ENCODE measurements around the gene SELP. TPM values are rescaled to one million over a fixed set of nuclear protein-coding genes. Genes with fewer than 3 reads are reported as not detected.
"Not testable (repeated sequence)": the region's sequence is repeated elsewhere in the genome, so short reads cannot be mapped to it uniquely, and the experiment has no call there.

SELP gene
- total and polyA plus RNA-seq, 2 of the 13 experiments (the other 11 are each of a cell fraction or from before 2014, with no cell fraction given), result 0.11 TPM; not detected in 1

- H3K4me2 ChIP-seq (ENCODE audit: low read depth, low read length); H3K27me3 ChIP-seq (ENCODE audit: control insufficient read depth in 1 of 2, insufficient read depth in 2 of 2, low read length in 2 of 2); POLR2A ChIA-PET; BruUV-seq (replicated peaks); FAIRE-seq; DNase-seq (ENCODE audit: low spot score); H3K36me3 ChIP-seq (replicated peaks in 1 of 2; ENCODE audit: control insufficient read depth in 1 of 2, insufficient read depth in 2 of 2, low read length in 2 of 2); H4K20me1 ChIP-seq (ENCODE audit: insufficient read depth, low read length); H3K9me3 ChIP-seq (ENCODE audit: low read length); CTCF ChIA-PET (ENCODE audit: low intra/inter-chr PET ratio, low total read pairs); H3K4me3 ChIP-seq (replicated peaks in 1 of 3; ENCODE audit: insufficient read depth in 1 of 3, low read depth in 2 of 3, low read length in 3 of 3); intact Hi-C loops (cut with micrococcal nuclease; ENCODE audit: unreplicated experiment); H3K9ac ChIP-seq (ENCODE audit: insufficient read depth, low read depth, low read length); H3K79me2 ChIP-seq (ENCODE audit: insufficient read depth, low read length); H2AFZ ChIP-seq (ENCODE audit: low read length); H3K4me1 ChIP-seq (ENCODE audit: insufficient read depth, low read length); in situ Hi-C loops (cut with HindIII; ENCODE audit: extremely low pct_ligation_motif_present, low pct_unique_long_range_greater_than_20kb); H3K27ac ChIP-seq (ENCODE audit: extremely low read length, insufficient read depth, low read length); ATAC-seq: not testable (repeated sequence)
- 30% methylated on average over 3 of the region's 3 CpGs for WGBS (ENCODE audit: low lambda C conversion rate)
Observed at GRCh38 chr1:169670244-169670643, 40.3 kb upstream of the SELP start.

- BruUV-seq (replicated peaks); H3K27me3 ChIP-seq (ENCODE audit: control insufficient read depth in 1 of 2, insufficient read depth in 2 of 2, low read length in 2 of 2); ATAC-seq; FAIRE-seq; H4K20me1 ChIP-seq (ENCODE audit: insufficient read depth, low read length); H3K9ac ChIP-seq (ENCODE audit: insufficient read depth, low read depth, low read length); DNase-seq (ENCODE audit: low spot score); H3K27ac ChIP-seq (ENCODE audit: extremely low read length, insufficient read depth, low read length); CTCF ChIA-PET (ENCODE audit: low intra/inter-chr PET ratio, low total read pairs); H3K4me2 ChIP-seq (ENCODE audit: low read depth, low read length); H3K79me2 ChIP-seq (ENCODE audit: insufficient read depth, low read length); H3K36me3 ChIP-seq (replicated peaks in 1 of 2; ENCODE audit: control insufficient read depth in 1 of 2, insufficient read depth in 2 of 2, low read length in 2 of 2); intact Hi-C loops (cut with micrococcal nuclease; ENCODE audit: unreplicated experiment); H3K4me1 ChIP-seq (ENCODE audit: insufficient read depth, low read length); H2AFZ ChIP-seq (ENCODE audit: low read length); POLR2A ChIA-PET; in situ Hi-C loops (cut with HindIII; ENCODE audit: extremely low pct_ligation_motif_present, low pct_unique_long_range_greater_than_20kb); H3K4me3 ChIP-seq (replicated peaks in 1 of 3; ENCODE audit: insufficient read depth in 1 of 3, low read depth in 2 of 3, low read length in 3 of 3); H3K9me3 ChIP-seq (ENCODE audit: low read length): not testable (repeated sequence)
- 65% methylated on average over 11 of the region's 28 CpGs for WGBS (ENCODE audit: low lambda C conversion rate)
Observed at GRCh38 chr1:169667699-169668596, 38.0 kb upstream of the SELP start.

- DNase-seq (ENCODE audit: low spot score); H3K36me3 ChIP-seq (replicated peaks in 1 of 2; ENCODE audit: control insufficient read depth in 1 of 2, insufficient read depth in 2 of 2, low read length in 2 of 2); in situ Hi-C loops (cut with HindIII; ENCODE audit: extremely low pct_ligation_motif_present, low pct_unique_long_range_greater_than_20kb); H3K9ac ChIP-seq (ENCODE audit: insufficient read depth, low read depth, low read length); H3K27ac ChIP-seq (ENCODE audit: extremely low read length, insufficient read depth, low read length); intact Hi-C loops (cut with micrococcal nuclease; ENCODE audit: unreplicated experiment); FAIRE-seq; POLR2A ChIA-PET; H3K4me3 ChIP-seq (replicated peaks in 1 of 3; ENCODE audit: insufficient read depth in 1 of 3, low read depth in 2 of 3, low read length in 3 of 3); CTCF ChIA-PET (ENCODE audit: low intra/inter-chr PET ratio, low total read pairs); H4K20me1 ChIP-seq (ENCODE audit: insufficient read depth, low read length); H3K4me1 ChIP-seq (ENCODE audit: insufficient read depth, low read length); H2AFZ ChIP-seq (ENCODE audit: low read length); BruUV-seq (replicated peaks); H3K27me3 ChIP-seq (ENCODE audit: control insufficient read depth in 1 of 2, insufficient read depth in 2 of 2, low read length in 2 of 2); H3K9me3 ChIP-seq (ENCODE audit: low read length); H3K4me2 ChIP-seq (ENCODE audit: low read depth, low read length); ATAC-seq; H3K79me2 ChIP-seq (ENCODE audit: insufficient read depth, low read length): not testable (repeated sequence)
- 0% methylated on average over 2 of the region's 2 CpGs for WGBS (ENCODE audit: low lambda C conversion rate)
Observed at GRCh38 chr1:169667227-169667639, 37.3 kb upstream of the SELP start.

GRCh38 chr1:169662680-169663079 is 32.8 kb upstream of the SELP start:
- H3K9ac ChIP-seq (ENCODE audit: insufficient read depth, low read depth, low read length); H3K9me3 ChIP-seq (ENCODE audit: low read length); H3K79me2 ChIP-seq (ENCODE audit: insufficient read depth, low read length); ATAC-seq; BruUV-seq (replicated peaks); POLR2A ChIA-PET; H2AFZ ChIP-seq (ENCODE audit: low read length); in situ Hi-C loops (cut with HindIII; ENCODE audit: extremely low pct_ligation_motif_present, low pct_unique_long_range_greater_than_20kb); H3K27ac ChIP-seq (ENCODE audit: extremely low read length, insufficient read depth, low read length); H4K20me1 ChIP-seq (ENCODE audit: insufficient read depth, low read length); H3K4me3 ChIP-seq (replicated peaks in 1 of 3; ENCODE audit: insufficient read depth in 1 of 3, low read depth in 2 of 3, low read length in 3 of 3); H3K27me3 ChIP-seq (ENCODE audit: control insufficient read depth in 1 of 2, insufficient read depth in 2 of 2, low read length in 2 of 2); FAIRE-seq; H3K4me2 ChIP-seq (ENCODE audit: low read depth, low read length); DNase-seq (ENCODE audit: low spot score); H3K4me1 ChIP-seq (ENCODE audit: insufficient read depth, low read length); intact Hi-C loops (cut with micrococcal nuclease; ENCODE audit: unreplicated experiment); H3K36me3 ChIP-seq (replicated peaks in 1 of 2; ENCODE audit: control insufficient read depth in 1 of 2, insufficient read depth in 2 of 2, low read length in 2 of 2); CTCF ChIA-PET (ENCODE audit: low intra/inter-chr PET ratio, low total read pairs): not testable (repeated sequence)
- 21% methylated on average over 7 of the region's 8 CpGs for WGBS (ENCODE audit: low lambda C conversion rate)

All from HepG2 (cell line).